H1 (cell line): Measurements from ENCODE around the gene CCDC33. TPM values are rescaled to one million over a fixed set of nuclear protein-coding genes. Genes with fewer than 3 reads are reported as not detected.

Experiments used
- CTCF ChIA-PET: fragments of 300-600 bp; sonication (Branson Sonifier 250); formaldehyde crosslinking; loops from one replicate; lab custom pipeline; 2021; ENCODE audit not compliant: partially characterized antibody; lab: Charles Lee
- POLR2A ChIA-PET: fragments of 300-600 bp; sonication (Branson Sonifier 250); formaldehyde crosslinking; loops from one replicate; lab custom pipeline; 2021; ENCODE audit warnings: inconsistent platforms; ENCODE audit not compliant: partially characterized antibody; lab: Charles Lee
- DNase-seq, 2 experiments: peaks; one replicate each; pipeline versions ENCODE4 v3.0.0 to v3.0.0-alpha.2; 2010 to 2022; ENCODE audit warnings: low spot score in 2 of 2, low read depth in 1 of 2, mixed read lengths in 1 of 2
- FAIRE-seq: peaks from 2 replicates; lab custom pipeline; 2011; peaks lifted over from hg19 to GRCh38; lab: Jason Lieb, UNC
- H2AFZ ChIP-seq: 2 replicates; pipeline ENCODE4 v1.8.1; 2012; ENCODE audit warnings: low read length, inconsistent platforms
- H2AK5ac ChIP-seq: 2 replicates; pipeline ENCODE4 v1.6.1; 2013; ENCODE audit warnings: low read depth, low read length
- H2BK120ac ChIP-seq: replicated peaks from 2 replicates; pipeline ENCODE3; 2013; ENCODE audit warnings: low read depth, low read length, inconsistent platforms
- H2BK12ac ChIP-seq: 2 replicates; pipeline ENCODE4 v1.6.1; 2013; ENCODE audit warnings: low read depth, low read length
- H2BK15ac ChIP-seq: 2 replicates; pipeline ENCODE4 v1.6.1; 2013; ENCODE audit warnings: low read length
- H2BK20ac ChIP-seq: 2 replicates; pipeline ENCODE4 v1.6.1; 2013; ENCODE audit warnings: low read length
- H2BK5ac ChIP-seq: 2 replicates; pipeline ENCODE4 v1.6.1; 2013; ENCODE audit warnings: low read depth, low read length
- H3K14ac ChIP-seq: 2 replicates; pipeline ENCODE4 v1.6.1; 2013; ENCODE audit warnings: inconsistent platforms; ENCODE audit not compliant: insufficient read length
- H3K18ac ChIP-seq: 2 replicates; pipeline ENCODE4 v1.6.1; 2013; ENCODE audit warnings: low read length; ENCODE audit errors: extremely low read depth
- H3K23ac ChIP-seq: 2 replicates; pipeline ENCODE4 v1.6.1; 2013; ENCODE audit warnings: inconsistent platforms; ENCODE audit not compliant: insufficient read length
- H3K23me2 ChIP-seq: 2 replicates; pipeline ENCODE4 v1.6.1; 2013; ENCODE audit warnings: low read depth, low read length
- H3K27ac ChIP-seq: 2 replicates; pipeline ENCODE4 v1.6.1; 2011; ENCODE audit warnings: low read depth, low read length, inconsistent platforms
- H3K27me3 ChIP-seq, 4 experiments: replicated peaks in 1 of 4; 1 replicate in 1 of 4; 2 replicates in 3 of 4; pipeline versions ENCODE4 v1.6.1 to v1.8.1; 2011 to 2013; ENCODE audit warnings: low read length in 3 of 4, mild to moderate bottlenecking in 3 of 4, inconsistent platforms in 2 of 4, mixed read lengths in 2 of 4, moderate library complexity in 1 of 4; ENCODE audit not compliant: control insufficient read depth in 3 of 4, insufficient read depth in 3 of 4; ENCODE audit errors: extremely low read depth in 1 of 4
- H3K36me3 ChIP-seq, 4 experiments: 2 replicates each; pipeline versions ENCODE4 v1.6.1 to v1.8.1; 2011 to 2013; ENCODE audit warnings: mild to moderate bottlenecking in 4 of 4, low read length in 3 of 4, moderate library complexity in 2 of 4, control low read depth in 1 of 4, inconsistent platforms in 1 of 4; ENCODE audit not compliant: insufficient read depth in 4 of 4, control insufficient read depth in 2 of 4
- H3K4ac ChIP-seq: replicated peaks from 2 replicates; pipeline ENCODE3; 2013; ENCODE audit warnings: low read length, low read depth, mixed read lengths, inconsistent platforms; ENCODE audit not compliant: insufficient read length
- H3K4me1 ChIP-seq, 4 experiments: replicated peaks in 1 of 4; 1 replicate in 1 of 4; 2 replicates in 3 of 4; pipeline versions ENCODE4 v1.6.1 to v1.8.1; 2011 to 2013; ENCODE audit warnings: low read length in 3 of 4, inconsistent platforms in 2 of 4, mixed read lengths in 1 of 4; ENCODE audit not compliant: insufficient read depth in 4 of 4, control insufficient read depth in 3 of 4
- H3K4me2 ChIP-seq, 2 experiments: 2 replicates each; pipeline versions ENCODE4 v1.6.1 to v1.8.1; 2011 to 2013; ENCODE audit warnings: low read depth in 2 of 2, low read length in 2 of 2, control low read depth in 1 of 2, inconsistent platforms in 1 of 2, mild to moderate bottlenecking in 1 of 2; ENCODE audit not compliant: insufficient read depth in 1 of 2
- H3K4me3 ChIP-seq, 4 experiments: fragments of 200-600, 300-600 bp in 1 of 4; sonication (generic), shearing (Covaris generic), sonication (Bioruptor Twin) in 1 of 4; 2 replicates each; pipeline versions ENCODE4 v1.5.1 to v1.8.1; 2011 to 2016; ENCODE audit warnings: low read length in 4 of 4, low read depth in 3 of 4, control low read depth in 2 of 4, inconsistent platforms in 2 of 4, mild to moderate bottlenecking in 2 of 4, mixed read lengths in 1 of 4, moderate library complexity in 1 of 4; ENCODE audit not compliant: insufficient read depth in 2 of 4; ENCODE audit errors: extremely low read depth in 1 of 4
- H3K56ac ChIP-seq: replicated peaks from 2 replicates; pipeline ENCODE3; 2013; ENCODE audit warnings: low read depth, mild to moderate bottlenecking, mixed read lengths, low read length, inconsistent platforms; ENCODE audit not compliant: insufficient read length
- H3K79me1 ChIP-seq: 2 replicates; pipeline ENCODE4 v1.6.1; 2013; ENCODE audit warnings: low read depth, low read length, control low read depth
- H3K79me2 ChIP-seq, 2 experiments: 2 replicates each; pipeline versions ENCODE4 v1.6.1 to v1.8.1; 2012 to 2013; ENCODE audit warnings: low read length in 2 of 2, mild to moderate bottlenecking in 2 of 2, inconsistent platforms in 1 of 2; ENCODE audit not compliant: insufficient read depth in 2 of 2, control insufficient read depth in 1 of 2
- H3K9ac ChIP-seq, 4 experiments: replicated peaks in 1 of 4; 1 replicate in 1 of 4; 2 replicates in 3 of 4; pipeline versions ENCODE4 v1.6.1 to v1.8.1; 2011 to 2013; ENCODE audit warnings: low read depth in 3 of 4, low read length in 3 of 4, control low read depth in 2 of 4, mild to moderate bottlenecking in 2 of 4, moderate library complexity in 2 of 4, inconsistent platforms in 1 of 4; ENCODE audit errors: extremely low read depth in 1 of 4
- H3K9me3 ChIP-seq, 2 experiments: 2 replicates each; pipeline versions ENCODE4 v1.6.1 to v1.8.1; 2012 to 2013; ENCODE audit warnings: mild to moderate bottlenecking in 2 of 2, moderate library complexity in 2 of 2, control low read depth in 1 of 2, inconsistent platforms in 1 of 2, low read depth in 1 of 2, low read length in 1 of 2, mixed read lengths in 1 of 2; ENCODE audit not compliant: insufficient read depth in 2 of 2
- H4K20me1 ChIP-seq, 2 experiments: replicated peaks in 1 of 2; 2 replicates each; pipeline versions ENCODE3 to v1.8.1; 2011 to 2013; ENCODE audit warnings: inconsistent platforms in 2 of 2, low read length in 2 of 2, mild to moderate bottlenecking in 1 of 2; ENCODE audit not compliant: insufficient read depth in 2 of 2, control insufficient read depth in 1 of 2
- H4K5ac ChIP-seq: 2 replicates; pipeline ENCODE4 v1.6.1; 2013; ENCODE audit warnings: low read length, low read depth, mixed read lengths, inconsistent platforms; ENCODE audit not compliant: insufficient read length
- H4K8ac ChIP-seq: 2 replicates; pipeline ENCODE4 v1.8.0; 2013; ENCODE audit warnings: mild to moderate bottlenecking, moderate library complexity, low read length, inconsistent platforms; ENCODE audit not compliant: insufficient read depth; ENCODE audit errors: extremely low read depth
- H4K91ac ChIP-seq: replicated peaks from 2 replicates; pipeline ENCODE3; 2013; ENCODE audit warnings: low read length, mixed read lengths, inconsistent platforms; ENCODE audit not compliant: insufficient read length
- E2F6 ChIP-seq: IDR thresholded peaks from 2 replicates; pipeline ENCODE4 v1.6.1; 2012; ENCODE audit warnings: inconsistent platforms
- SRF ChIP-seq: IDR thresholded peaks from 2 replicates; pipeline ENCODE4 v1.6.1; 2011; ENCODE audit warnings: mild to moderate bottlenecking, low read depth, low read length, moderate library complexity
- WGBS, 2 experiments: shearing (Covaris generic) in 1 of 2; methylation state at CpG; one replicate each; pipeline versions ENCODE4 v1.1.6 to v1.1.7; 2013 to 2015; ENCODE audit warnings: low lambda C conversion rate in 2 of 2, mixed read lengths in 2 of 2, inconsistent platforms in 1 of 2, low coverage in 1 of 2, missing lambda C conversion rate in 1 of 2; ENCODE audit not compliant: insufficient replicate concordance in 2 of 2, insufficient coverage in 1 of 2, insufficient read length in 1 of 2; ENCODE audit errors: extremely low coverage in 1 of 2, missing lambda C conversion rate in 1 of 2; 5-methylcytosine and 5-hydroxymethylcytosine counted together
- polyA plus RNA-seq, 7 experiments: library from polyadenylated mRNA; depleted of rRNA in 3 of 7; stranded (reverse) in 5 of 7; unstranded in 2 of 7; fragments of >200 nt in 5 of 7; fragments of 200-250 nt in 2 of 7; gene quantifications; 1 replicate in 5 of 7; 2 replicates in 1 of 7; 4 replicates in 1 of 7; pipeline versions ENCODE4 v1.2.1 to v1.2.3, GENCODE V29; 2011 to 2013; ENCODE audit warnings: missing spikeins in 2 of 7, mixed read lengths in 2 of 7
- total RNA-seq: library from RNA; stranded (reverse); fragmentation: NEBNext Ultra II Directional; extraction: Animal tissue kit (Norgen Biotek cat#: 25700); gene quantifications from 2 replicates; pipeline ENCODE4 v1.2.1, GENCODE V29; 2021

The CCDC33 gene
- total and polyA plus RNA-seq, 2 of the 8 experiments (the other 6 are each of a cell fraction or from before 2014, with no cell fraction given) = 2.0 to 2.7 TPM

- peak overlapping the region in 1 of 4 experiments; percentile 21; a peak in 2 of 8 replicates for H3K4me3 ChIP-seq
- no peak overlapping the region for H3K27ac ChIP-seq
- H2BK15ac ChIP-seq = peak overlapping the region; percentile 67; the same call in 1 of the 2 replicates
- no peak overlapping the region; the same call in 1 of the 2 replicates for H4K8ac ChIP-seq
- no peaks in the 10 kb centered on the region for H3K79me1 ChIP-seq
- H3K56ac ChIP-seq = no peak overlapping the region
- H4K20me1 ChIP-seq = no peaks in the 10 kb centered on the region
- peaks cover 0 to 11% (median 4%) of the 10 kb centered on the region in 4 experiments; a peak in 3 of 7 replicates for H3K27me3 ChIP-seq
- H3K14ac ChIP-seq = no peak overlapping the region
- H2BK5ac ChIP-seq = peak overlapping the region; percentile 91; the same call in 1 of the 2 replicates
- peak overlapping the region; percentile 96; the same call in 1 of the 2 replicates for H2BK12ac ChIP-seq
- no peak for DNase-seq
- peak overlapping the region; percentile 61 for H3K18ac ChIP-seq
- H2AFZ ChIP-seq = no peak overlapping the region
- peaks cover 20 to 60% (median 43%) of the 10 kb centered on the region in 4 experiments for H3K4me1 ChIP-seq
- FAIRE-seq = no peak
- no peak overlapping the region for H3K9ac ChIP-seq
- peak overlapping the region; percentile 96 for H4K91ac ChIP-seq
- H3K23ac ChIP-seq = no peak overlapping the region
- H2BK20ac ChIP-seq = peak overlapping the region; percentile 62; the same call in 1 of the 2 replicates
- H4K5ac ChIP-seq = peak overlapping the region; percentile 18
- ChIA-PET CTCF (interaction anchor here (0.9 to 2.9 kb wide), 13 partner anchors 9 to 115 kb away, joined by 3 to 14 read pairs (median 4); partner anchors contain the start of gene ISLR2), POLR2A (interaction anchor here (0.5 to 5.9 kb wide), 8 partner anchors 8 to 86 kb away, joined by 3 to 38 read pairs (median 4); no protein-coding TSS in a partner anchor)
- peak overlapping the region; percentile 24 to 40; a peak in 3 of 4 replicates for H3K4me2 ChIP-seq
- H3K9me3 ChIP-seq = no peaks in the 10 kb centered on the region
- peak overlapping the region; percentile 87 for H2BK120ac ChIP-seq
- no peaks in the 10 kb centered on the region for H3K36me3 ChIP-seq
- peak overlapping the region; percentile 97; the same call in 1 of the 2 replicates for H2AK5ac ChIP-seq
- no peaks in the 10 kb centered on the region for H3K79me2 ChIP-seq
- H3K23me2 ChIP-seq = no peaks in the 10 kb centered on the region; the same call in 1 of the 2 replicates
- TF ChIP-seq SRF (no peak), E2F6 (peak; percentile 64; the same call in 1 of the 2 replicates)
- TF ChIP-seq, all 59 proteins: peak for 1
- peak overlapping the region; percentile 72 for H3K4ac ChIP-seq
- 63% methylated on average over 6 of the region's 6 CpGs; no CpG with 5 or more reads in 1 of the 2 experiments for WGBS, 2 experiments
Measured at GRCh38 chr15:74208496-74208895, 27.6 kb upstream of the CCDC33 start.
